Mesangial cell (primary cell): ENCODE data around the gene RAPGEF2. TPM values are rescaled to one million over a fixed set of nuclear protein-coding genes. Genes with fewer than 3 reads are reported as not detected.

Experiments
- total RNA-seq: library from RNA; depleted of rRNA; stranded (reverse); fragments of >200 nt; gene quantifications from 2 replicates; pipeline ENCODE4 v1.2.3, GENCODE V29; 2015

The RAPGEF2 gene, protein sequence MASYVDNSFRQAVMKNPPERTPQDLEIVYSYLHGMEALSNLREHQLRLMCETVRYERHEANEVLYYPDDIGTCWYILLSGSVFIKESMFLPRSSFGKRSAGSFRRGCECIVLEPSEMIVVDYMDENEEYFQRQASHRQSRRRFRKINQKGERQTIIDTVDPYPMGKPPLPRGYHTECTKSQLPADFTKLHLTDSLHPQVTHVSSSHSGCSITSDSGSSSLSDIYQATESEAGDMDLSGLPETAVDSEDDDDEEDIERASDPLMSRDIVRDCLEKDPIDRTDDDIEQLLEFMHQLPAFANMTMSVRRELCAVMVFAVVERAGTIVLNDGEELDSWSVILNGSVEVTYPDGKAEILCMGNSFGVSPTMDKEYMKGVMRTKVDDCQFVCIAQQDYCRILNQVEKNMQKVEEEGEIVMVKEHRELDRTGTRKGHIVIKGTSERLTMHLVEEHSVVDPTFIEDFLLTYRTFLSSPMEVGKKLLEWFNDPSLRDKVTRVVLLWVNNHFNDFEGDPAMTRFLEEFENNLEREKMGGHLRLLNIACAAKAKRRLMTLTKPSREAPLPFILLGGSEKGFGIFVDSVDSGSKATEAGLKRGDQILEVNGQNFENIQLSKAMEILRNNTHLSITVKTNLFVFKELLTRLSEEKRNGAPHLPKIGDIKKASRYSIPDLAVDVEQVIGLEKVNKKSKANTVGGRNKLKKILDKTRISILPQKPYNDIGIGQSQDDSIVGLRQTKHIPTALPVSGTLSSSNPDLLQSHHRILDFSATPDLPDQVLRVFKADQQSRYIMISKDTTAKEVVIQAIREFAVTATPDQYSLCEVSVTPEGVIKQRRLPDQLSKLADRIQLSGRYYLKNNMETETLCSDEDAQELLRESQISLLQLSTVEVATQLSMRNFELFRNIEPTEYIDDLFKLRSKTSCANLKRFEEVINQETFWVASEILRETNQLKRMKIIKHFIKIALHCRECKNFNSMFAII (N-terminal part only)
- 21.7 and 24.7 TPM in 2 replicates for total RNA-seq

DNA sequence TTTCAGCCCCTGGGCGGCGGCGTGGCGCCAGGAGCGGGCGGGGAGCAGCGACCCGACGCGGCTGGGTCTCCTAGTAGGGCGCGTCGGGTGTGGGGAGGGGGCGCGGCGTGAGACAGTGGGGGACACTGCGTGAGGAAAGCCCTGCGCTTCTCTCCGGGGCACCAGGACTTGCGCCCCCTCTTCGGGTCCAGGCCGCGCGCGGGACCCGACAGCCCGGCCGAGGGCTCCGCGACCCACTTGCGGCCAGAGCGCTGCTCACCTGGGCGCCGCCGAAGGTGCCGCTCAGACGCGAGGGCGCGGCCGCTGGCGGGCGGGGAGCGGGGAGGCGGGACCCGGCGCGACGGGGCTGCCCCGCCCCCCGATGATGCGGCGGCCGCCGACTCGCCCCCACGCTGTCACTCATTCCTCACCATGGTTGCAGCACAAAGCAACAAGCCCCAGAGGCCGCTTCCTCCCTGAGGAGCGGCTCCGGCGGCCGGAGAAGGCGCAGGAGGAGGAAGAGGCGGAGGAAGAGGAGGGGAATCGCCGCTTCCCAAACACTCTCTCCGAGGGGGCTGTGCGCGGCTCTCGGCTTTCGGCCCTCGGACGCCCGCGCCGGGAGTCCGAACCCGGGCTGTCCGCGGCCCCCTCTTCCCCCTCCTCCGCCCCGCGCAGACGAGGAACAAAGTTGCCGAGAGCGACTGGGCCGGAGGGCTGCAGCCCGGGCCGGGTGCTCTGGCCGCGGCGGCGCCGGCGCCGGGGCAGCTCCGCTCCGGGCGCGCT is at the start of gene RAPGEF2:
TSS of gene RAPGEF2 (plus strand) at position 458 of the 762 bp plus-strand sequence. CDS start 1,084 bp downstream, outside the sequence.

